CD4-positive, alpha-beta T cell treated with Interleukin-15 for 1 hour (primary cell): ENCODE data around the gene MYD88.

Experiments used
- DNase-seq: peaks from one replicate; pipeline ENCODE4 v3.0.0-alpha.2; 2020

The MYD88 gene

DNA sequence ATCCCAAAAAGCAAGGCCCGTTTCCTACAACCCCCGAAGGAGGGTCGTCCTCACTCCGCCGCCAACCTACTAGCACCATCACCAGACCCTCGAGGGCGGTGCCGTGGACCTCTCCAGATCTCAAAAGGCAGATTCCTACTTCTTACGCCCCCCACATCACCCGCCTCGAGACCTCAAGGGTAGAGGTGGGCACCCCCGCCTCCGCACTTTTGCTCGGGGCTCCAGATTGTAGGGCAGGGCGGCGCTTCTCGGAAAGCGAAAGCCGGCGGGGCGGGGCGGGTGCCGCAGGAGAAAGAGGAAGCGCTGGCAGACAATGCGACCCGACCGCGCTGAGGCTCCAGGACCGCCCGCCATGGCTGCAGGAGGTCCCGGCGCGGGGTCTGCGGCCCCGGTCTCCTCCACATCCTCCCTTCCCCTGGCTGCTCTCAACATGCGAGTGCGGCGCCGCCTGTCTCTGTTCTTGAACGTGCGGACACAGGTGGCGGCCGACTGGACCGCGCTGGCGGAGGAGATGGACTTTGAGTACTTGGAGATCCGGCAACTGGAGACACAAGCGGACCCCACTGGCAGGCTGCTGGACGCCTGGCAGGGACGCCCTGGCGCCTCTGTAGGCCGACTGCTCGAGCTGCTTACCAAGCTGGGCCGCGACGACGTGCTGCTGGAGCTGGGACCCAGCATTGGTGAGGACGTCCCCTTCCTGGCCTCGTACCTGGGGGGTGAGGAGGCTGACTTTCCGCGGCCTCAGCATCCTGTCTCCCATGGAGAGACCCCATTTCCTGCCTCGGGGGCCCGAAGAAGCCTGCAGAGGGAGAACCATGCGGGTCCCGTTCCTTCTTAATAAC, at the start of gene MYD88:
MYD88 (plus strand) TSS at position 313 of the 842 bp plus-strand sequence; CDS start at position 353, 40 bp downstream.
- DNase-seq = peak; percentile 83

DNA sequence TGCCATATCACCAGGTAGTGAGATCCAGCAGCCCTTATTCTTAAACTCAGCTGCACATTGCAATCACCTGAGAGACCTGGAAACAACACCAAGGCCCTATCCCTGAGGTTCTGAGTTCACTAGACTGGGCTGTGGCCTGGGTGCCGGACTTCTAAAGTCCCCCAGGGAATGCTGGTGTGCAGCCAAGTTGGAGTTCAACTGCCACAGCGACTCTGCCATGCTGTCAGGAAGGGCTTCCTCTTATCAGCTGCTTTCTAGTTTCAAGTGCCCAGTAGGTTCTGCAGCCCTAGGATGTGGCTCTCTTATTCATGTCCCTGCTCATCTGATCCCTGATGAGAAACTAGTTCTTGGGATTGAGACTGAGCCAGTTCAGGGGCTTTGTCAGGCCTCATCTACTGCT, 49.3 kb upstream of the MYD88 start:
- DNase-seq = no peak

DNA sequence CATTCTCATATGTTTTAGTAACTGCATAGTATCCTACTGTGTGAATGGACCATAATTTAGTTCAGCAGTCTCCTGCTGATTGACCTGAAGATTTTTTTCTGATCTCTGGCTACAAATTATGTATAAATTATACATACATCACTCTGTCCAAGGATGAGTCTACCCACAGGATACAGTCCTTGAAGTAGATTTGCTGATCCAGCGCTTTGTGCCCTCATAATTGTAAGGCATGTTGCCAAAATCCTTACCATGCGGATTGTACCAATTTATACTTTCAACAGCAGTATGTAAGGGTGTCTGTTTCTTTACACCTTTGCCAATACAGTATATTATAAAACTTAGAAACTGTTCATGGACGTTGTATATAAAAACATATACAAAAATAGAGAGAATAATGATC, 48.0 kb upstream of the MYD88 start:
- DNase-seq = no peak

DNA sequence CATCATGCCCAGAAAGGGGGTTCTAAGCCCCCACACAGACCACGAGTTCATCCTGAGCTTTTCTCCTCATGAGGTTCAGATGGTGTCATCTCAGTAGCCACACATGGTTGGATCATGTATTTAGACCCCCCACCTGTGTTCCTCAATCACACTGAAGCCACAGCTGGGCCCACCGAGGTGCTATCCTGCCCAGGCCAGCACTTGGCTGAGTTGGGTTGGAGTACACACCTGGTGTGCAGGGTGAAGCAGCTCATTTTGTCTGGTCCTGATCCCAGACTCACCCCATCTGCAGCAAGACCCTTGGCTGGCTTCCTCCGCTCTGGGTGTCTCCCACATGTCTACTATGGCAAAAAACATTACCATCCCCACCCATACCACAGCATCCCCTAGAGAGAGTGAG, 43.5 kb upstream of the MYD88 start:
- no peak for DNase-seq

DNA sequence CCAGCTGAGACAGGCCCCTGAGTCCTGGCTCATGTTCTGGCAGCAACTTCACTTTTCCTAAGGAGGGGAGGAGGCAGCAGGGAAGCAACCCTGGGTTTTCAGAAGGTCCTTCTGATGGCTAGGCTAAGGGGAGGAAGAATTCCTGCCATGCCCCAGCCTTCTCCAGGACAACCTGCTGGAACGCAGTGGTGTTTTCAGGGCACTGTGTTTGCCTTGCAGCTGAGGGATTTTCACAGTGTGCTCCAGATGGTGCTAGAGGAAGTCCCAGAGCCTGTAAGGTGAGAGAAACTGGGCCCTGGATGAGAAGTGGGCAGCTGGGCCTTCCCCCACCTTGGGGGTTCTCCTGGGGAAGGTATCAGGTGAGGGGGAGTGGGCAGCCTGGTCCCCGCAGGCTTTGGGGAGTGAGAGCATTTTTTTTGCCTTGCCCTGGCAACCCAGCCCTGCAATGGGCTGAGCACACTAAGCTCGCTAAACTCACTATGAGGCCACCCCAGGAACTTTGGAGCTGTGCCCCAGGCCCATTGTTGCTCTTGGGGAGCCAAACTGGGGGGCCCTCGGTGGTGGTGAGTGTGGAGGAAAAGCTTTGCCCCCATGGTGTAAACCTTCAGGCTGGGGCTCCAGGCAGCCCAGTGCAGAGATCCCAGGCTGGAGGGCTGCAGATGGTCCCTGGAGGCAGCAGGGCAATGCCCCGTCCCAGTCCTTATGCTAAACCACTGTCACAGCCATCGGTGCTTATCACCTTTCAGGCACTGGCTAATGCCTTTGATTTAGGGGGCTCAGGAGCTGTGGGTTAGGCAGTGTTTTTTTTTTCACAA, 42.6 kb upstream of the MYD88 start:
- no peak for DNase-seq

DNA sequence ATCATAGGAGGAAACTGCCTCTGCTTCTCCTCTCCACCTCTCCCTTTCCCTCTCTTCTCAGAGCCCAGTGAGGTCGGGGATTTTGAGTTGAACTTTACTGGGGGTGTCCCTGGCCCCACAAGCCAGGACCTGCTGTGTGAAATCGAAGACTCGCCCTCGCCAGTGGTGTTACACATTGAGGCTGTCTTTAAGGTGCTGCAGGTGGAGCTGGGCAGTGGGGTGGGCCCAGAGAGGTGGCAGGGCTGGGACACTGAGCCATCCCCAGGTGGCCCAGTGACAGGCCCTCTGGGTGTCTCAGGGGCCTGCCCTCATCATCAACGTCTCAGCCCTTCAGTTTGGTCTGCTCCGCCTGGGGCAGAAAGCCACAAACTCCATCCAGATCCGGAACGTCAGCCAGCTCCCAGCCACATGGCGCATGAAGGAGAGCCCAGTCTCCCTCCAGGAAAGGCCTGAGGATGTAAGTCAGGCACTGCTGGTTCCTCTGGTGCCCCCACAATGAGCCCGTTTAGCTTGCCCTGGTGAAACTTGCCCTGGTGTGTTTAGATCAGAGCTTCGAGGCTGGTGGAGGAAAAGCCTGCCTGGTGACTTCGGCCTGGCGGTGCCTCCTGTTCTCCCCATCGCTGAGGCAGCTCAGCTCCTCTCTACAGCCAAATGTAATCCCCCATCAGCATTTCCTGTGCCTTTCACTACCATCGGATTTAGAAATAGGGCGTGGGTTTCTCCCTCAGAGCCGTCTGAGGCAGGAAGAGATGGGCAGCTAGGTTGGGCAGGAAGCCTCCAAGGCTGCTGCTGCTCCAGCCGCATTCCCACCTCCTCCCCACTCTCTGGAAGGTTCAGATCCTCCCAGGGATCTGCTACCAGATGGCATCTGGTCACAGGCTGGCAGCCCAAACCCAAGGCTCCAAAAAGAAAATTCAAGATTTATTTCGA, 40.8 kb upstream of the MYD88 start:
- DNase-seq = no peak

DNA sequence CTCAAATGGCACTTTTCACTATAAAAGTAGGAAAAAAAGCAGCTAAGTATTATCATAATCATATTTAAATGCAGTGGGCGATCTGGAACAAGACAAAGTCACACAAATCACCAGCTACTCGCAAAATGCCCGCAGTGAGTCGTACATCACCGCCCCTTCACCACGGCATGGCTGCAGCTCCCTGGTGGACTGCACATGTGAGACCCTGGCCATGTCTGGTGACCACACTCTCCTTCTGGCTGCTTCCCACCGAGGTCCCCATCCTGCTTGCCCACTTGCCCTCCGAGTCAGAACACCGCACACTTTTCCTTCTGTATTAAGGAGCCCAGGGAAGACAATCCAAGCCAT, 40.1 kb upstream of the MYD88 start:
- DNase-seq = no peak

DNA sequence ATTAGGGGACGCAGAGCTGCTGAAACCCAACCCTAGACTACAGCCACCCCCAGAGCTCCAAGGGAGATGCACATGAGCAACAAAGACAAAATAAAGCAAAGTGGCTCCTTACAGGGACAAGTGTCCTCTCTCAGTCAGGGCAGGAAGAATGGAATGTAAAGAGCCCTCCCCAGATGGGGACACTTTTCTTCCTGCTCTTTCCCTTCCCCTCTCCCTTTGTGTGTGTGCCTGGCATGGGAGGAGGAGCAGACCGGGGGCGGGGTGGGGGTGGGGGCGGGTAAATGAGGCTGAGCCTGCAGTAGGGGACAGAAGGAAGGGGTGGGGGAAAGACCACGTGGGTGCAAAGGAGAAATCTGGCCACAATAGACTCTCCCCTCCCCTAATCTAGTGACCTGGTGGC, 38.9 kb upstream of the MYD88 start:
- DNase-seq = no peak

DNA sequence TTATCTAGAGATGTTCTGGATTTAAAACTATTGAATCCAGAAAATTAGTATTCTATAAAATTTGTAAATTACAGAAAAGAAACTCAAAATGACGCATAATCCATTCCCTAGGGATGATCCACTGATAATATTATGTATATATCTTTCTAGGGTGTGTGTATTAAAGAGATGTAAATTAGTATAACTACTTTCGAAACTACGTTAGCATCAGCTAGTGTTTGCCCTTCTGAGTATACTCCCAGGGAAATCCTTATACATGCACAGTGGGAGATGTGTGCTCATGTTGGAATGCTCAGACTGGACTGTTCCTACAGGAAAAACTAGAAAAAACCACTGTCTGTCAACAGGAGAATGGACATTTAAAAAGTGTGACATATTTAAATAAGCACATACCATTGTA, 38.0 kb upstream of the MYD88 start:
- DNase-seq = no peak

DNA sequence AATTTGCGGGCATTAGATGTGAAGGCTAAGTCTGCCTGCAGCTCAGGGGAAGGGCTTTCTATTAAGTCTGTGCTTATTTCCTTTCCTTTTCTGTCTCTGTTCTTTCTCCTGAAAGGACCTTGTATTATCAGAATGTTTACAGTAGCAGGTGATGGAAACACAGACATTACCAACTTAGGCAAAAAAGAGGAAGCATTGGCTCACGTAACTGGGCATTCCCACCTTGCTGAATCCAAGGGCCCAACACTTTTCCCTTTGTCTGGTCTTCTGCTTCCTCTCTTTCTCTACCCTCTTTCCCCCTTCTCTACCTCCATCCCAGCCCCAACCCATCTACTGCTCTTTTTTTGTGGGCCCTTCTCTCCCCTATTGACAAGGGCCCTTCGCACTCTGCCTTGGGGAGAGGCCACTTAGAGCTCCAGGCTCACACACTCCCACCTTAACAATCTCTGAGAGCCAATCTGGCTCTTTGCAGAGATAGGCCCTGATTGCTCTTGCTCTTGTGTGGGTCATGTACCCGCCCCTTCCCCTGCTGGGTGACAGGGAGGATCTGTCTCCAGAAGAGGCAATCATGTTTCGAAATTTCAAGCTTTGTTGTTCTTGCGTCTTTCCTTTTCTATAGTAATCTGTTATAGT, 36.5 kb upstream of the MYD88 start:
- no peak for DNase-seq

DNA sequence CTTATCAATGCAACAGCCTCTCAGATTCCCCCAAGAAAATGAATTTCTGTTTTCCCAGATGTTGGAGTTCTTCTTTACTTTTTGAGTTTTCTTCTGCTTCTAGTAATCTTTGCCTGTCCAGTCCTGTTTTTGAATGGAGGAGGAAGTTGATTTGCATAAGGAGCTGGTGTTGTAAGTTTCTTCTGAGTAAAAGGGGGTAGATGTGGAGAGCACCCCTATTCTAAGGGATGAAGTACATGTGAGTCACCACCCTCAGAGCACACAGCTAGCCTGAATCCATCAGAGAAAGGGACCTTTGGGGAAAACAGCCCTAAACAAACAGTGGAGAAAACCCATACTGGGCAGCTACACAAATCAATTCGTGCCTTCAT, 36.0 kb upstream of the MYD88 start:
- no peak for DNase-seq

DNA sequence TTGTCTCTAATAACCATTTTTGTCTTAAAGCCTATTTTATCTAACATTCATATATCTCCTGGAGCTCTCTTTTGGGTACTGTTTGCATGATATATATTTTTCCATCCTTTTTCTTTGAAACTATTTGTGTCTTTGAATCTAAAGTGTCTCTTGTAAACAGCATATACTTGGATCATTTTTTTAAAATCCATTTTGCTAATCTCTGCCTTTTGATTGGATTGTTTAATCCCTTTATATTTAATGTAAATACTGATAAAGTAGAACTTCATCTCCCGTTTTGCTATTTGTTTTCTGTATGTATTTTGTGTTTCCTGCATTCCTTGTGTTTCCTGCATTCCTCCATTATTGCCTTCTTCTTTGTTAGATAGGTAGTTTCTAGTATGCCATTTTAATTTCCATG, 32.9 kb upstream of the MYD88 start:
- no peak for DNase-seq

DNA sequence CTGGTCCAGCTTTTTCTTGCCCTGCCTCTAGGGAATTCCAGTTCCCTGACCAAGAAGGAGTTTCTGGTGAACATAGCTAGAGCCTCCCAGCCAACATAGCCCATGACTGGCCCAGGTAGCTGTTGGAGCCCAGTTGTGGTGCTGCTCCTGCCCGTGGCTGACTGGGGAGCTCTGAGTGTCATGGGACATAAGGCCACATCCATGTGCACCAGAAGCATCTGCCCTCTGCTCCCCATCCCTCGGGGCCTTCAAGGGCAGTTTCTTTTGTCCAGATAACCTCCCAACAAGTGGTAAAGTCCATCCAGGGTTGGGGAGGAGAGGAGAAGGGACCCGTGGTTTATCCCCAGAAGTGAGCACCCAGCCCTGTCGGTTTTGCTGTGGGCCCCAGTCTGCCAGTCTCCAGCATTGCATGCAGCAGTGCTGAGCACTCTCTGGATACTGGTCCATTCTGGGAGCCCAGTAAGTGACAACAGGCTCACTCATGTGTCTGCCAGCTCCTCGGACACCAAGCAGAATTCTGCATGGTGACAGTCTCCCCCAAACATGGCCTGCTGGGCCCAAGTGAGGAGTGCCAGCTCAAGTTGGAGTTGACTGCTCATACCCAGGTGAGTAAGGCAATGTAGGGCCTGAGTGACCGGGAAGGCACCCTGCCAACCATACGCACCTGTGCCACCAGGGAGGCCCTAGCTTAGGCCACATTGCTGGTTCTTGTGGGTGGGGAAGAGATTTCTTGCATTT, 30.4 kb upstream of the MYD88 start:
- no peak for DNase-seq

DNA sequence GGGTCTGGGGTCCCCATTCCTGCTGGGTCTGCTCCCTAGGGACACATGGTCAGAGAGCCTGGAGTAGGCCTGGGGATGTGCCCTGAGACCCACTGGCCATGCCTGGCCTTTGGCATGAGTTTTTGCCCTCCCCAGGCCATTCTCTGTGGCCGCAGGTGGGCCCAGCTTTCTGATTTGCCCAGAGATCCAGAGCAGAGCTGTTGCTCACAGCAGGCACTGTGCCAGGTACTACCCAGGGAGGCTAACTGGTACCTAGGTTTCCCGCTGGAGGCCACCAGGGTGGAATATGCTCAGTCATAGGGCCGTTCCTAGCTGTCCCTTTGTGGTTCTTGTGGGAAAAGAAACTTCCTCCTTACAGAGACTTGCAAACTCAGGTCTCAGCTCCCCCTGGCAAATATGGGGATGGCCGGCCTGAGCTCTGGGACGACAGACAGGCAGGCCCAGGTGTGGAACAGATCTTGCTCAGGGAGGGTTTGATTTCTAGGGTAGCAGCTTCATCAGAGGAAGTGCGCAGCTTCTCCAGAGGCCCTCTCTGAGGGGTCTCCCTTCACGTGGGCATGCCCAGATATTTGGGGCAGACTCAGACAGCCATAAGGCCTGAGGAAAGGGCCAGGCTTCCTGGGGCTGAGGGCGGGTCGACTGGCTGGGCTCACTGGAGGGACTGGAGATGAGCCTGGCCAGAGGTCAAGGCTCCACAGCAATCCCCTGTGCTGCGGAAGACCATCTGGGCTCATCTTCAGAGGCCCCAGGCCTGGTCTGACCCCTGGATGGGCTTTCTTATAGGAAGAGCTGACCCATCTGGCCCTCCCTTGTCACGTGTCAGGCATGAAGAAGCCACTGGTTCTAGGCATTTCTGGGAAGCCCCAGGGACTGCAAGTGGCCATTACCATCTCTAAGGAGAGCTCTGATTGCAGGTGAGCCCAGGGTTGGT, 29.5 kb upstream of the MYD88 start:
- DNase-seq = no peak

DNA sequence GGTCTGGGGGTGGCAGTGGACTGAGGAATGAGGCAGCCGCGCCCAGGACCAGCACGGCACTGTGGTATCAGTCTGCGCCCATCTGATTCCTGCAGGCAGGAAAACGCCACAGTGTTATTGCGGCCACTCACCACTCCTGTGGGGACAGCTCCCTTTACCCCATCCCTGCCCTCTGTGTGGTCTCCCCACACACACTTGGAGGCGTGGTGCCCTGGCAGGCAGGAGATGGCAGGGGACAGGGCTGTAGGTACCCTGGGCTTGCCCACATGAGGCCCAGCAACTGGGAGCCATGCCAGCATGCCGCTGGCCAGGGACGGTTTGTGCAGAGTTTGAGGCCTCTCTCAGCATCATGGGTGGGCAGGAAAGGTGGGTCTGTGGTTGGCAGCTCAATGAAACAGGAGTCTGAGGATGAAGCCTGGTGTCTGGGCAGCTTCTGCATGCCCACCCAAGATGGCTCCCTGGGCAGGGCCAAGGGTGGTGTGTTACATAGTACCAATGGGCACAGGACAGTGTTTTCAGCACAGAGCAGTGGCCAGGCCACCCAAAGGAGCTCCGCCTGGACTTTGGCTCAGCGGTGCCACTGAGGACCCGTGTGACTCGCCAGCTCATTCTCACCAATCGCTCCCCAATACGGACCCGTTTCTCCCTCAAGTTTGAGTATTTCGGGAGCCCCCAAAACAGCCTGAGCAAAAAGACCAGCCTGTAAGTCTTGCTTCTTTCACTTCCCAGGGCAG, 28.7 kb upstream of the MYD88 start:
- DNase-seq = no peak

DNA sequence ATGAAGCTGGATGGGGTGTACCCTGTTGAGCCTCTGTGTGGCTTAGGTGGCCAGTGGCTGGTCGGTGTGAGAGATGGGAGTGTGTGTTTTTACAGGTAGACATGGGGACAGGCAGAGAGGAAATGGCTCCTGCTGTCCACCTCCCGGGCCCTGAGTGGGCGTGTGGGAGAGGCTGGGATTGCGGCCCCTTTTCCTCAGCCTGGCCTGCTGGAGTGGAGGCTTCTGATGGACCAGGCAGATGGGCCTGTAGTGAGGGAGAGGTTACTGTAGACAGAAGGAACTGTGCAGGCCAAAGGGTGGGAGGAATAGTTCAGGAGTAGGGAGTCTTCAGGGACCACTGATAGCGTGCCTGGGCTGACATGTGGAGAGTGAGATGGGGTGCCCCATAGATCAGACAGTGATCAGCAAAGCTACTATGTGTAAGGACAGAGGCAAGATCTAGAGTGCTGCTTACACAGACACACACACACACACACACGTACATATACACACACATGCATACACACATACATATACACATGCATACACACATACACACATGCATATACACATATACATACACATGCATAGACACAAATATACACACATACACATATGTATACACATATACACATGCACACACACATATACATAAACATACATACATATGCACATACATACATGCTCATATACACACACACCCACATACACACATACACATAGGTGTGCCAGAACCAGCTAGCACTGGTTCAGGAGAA, 28.0 kb upstream of the MYD88 start:
- no peak for DNase-seq

DNA sequence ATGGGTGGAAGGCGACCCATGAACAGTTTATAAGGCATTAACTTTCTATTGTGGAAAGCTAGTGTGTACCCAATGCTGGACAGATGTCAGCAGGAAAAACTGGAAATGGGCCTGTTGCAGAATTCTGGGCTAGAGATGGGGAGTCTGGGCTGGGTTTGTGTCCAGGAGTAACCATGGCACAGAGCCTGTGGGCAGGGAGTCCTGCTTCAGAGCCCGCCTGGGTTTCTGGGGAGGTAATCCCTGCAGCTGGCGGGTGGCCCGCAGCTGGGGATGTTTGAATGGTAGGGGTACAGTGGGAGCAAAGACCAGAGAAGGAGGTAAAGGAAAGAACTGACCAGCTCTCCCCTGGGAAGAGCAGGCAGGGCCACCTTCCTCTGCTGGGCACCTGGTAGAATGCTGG, 27.3 kb upstream of the MYD88 start:
- no peak for DNase-seq

DNA sequence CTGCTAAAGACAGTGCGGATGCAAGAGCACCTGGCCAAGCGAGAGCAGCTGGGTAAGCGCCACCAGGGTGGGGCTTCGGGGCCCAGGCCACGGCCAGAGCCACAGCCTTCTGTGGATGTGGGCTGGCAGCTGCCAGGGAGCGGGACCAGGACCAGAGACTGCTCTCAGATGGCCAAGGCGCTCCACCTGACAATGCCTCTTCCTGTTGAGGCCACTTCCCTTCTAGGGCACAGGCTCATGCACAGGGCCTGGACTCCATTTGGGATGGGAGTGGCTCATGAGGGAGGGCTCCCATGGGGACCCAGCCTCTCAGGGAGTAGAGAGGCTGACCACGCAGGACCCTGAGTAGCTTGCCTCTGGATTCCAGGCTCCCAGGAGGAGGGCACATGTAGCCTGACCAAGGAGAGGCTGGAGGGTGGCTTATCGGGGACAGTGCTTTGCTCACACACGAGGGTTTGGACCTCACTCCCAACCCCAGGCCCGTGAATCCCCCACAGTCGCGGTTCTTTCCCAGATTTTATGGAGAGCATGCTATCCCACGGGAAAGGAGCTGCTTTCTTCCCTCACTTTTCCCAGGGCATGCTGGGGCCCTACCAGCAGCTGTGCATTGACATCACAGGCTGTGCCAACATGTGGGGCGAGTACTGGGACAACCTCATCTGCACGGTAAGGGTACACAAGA, 26.6 kb upstream of the MYD88 start:
- no peak for DNase-seq

DNA sequence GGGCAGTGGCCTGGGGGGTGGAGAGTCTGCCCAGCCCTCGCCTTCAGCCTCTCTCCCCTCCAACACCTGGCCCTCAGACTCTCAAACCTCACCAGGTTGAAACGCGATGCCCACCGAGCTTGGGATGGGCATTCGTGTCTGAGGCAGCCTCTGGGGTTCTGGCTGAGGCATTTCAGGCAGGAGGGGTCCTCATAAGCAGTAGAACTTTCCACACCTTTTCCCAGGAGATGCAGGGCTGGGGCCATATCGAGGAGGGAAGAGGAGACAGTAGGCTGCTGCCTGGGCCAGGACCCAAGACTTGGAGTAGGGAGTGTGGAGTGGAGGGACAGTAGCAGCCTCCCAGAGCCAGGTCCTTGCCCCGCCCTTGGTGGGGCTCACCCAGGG, 26.1 kb upstream of the MYD88 start:
- no peak for DNase-seq
